Right kidney (tissue), 1 donor: Measurements from ENCODE around the gene CPEB4.

Experiments used
- DNase-seq: peaks from one replicate; pipeline ENCODE4 v3.0.0-alpha.2; 2016

Gene CPEB4

DNA sequence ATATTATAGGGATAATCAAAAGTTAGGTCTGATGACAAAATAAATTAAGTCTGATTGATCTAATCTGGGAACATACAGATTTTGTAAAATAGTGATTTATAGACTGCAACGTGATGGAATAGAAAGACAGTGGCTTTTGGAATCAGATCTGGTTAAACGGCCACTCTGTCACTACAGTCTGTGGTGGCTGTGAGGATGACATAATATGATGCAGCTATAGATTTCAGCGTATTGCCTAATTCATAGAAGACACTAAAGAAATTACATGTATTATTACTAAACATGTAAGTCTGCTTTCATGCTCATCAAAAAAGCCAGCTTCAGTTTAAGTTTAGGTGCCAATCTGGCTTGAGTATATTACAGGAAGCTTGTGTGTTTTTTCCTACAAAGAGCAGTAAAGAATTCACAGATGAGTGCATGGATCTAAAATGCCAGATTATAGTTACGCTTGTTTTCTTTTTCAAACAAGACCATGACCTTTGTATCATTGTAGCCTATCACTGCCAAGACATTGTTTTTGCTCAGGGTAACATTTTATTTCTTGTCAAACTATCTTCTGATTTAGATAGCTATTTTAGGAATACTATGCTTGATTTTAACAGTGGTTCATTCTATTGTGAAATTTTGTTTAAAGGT, 25.7 kb downstream of the CPEB4 start:
- no peak for DNase-seq

DNA sequence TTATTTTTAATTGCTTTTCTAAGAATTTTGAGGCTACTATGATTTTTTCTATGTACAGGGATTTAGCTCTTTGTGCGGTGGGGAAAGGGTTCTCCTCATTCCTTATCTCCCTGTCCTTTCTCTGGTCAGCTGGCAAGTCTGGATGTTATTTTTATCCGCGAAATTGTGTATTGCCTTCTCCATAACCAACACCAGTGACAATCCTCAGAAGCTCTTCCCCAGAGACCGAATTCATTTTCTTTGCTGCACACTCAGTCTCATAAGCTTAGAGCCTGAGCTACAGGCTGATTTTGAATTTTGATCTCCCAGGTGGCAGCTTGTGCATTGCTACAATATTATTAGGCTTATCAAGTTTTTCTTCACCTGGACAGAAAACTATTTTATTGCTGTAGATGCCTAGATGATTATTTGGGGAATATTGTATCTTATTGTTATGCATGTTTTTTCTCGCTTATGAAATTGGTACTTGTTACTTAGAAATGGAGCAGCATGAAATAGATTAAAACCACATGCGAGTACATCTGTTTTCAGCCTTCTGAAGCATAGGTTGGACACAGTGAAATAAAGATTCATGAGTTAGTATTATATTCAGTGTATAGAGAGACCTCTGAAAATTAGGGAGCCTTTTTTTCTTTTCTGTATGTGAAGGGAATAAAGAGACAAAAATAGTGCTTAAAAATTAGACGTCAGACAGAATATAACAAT, 27.3 kb downstream of the CPEB4 start:
- no peak for DNase-seq

DNA sequence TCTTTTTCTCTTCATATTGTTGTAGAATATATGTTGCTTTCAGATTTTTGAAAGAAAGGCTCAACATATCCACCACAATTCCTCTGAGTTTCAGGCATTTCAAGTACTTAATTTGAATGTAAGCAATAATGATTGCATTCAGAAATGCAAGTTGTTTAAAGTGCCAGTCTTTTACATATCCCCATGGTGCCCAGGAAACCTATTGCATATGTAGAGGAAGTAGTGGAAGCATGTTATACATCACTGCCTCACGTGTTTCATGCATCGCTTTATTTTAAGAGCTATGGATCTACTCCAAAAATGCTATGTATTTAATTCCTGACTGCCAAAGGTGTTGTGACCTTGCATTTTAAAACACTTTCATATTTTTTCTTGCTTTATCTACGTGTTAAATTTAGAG, 28.1 kb downstream of the CPEB4 start:
- DNase-seq: no peak

DNA sequence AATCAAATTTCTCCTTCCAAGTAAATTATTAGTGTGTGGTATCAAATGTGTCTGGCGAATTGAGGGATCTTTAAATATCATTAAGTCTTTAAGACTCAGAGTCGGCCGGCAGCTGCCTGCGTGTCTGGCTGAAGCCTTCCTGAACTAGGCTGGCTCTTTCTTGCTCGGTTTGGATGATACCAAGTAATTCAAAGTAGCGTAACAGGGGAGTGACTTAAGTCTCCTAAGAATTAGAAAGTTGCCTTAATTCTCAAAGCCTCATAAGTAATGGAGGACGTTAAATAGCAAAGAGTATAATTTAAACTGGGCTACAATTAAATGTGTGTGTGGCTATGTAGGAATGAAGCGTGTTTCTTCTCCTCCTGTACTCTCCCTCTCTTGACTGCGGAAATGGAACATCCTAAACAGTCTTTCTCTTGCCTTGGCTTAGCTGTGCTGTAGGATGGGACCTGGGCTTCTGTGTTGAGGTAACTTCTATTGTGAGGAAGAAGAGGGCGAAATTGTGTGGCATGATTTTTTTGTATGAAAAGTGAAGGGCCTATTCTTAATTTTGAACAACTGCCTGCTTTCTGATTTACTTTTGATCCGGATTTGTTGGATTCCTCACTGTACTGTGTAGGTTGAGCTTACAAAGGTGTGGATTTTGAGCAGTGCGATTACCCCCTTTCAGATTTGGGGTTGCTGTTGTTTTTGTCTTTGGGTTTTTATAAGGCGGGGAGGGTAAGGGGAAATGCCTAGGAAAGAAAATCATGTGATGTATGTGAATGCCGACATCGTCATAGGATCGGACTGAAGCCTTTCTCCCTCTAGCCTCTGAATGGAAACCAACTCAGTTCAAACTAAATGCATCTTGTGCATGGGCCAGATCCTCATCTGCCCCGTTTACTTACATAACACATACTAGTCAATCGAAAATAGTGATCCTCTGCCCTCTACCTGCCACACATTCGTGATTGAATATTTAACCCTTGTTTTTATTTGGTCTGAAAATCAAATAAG, 29.9 kb downstream of the CPEB4 start:
- peak; percentile 89 for DNase-seq

DNA sequence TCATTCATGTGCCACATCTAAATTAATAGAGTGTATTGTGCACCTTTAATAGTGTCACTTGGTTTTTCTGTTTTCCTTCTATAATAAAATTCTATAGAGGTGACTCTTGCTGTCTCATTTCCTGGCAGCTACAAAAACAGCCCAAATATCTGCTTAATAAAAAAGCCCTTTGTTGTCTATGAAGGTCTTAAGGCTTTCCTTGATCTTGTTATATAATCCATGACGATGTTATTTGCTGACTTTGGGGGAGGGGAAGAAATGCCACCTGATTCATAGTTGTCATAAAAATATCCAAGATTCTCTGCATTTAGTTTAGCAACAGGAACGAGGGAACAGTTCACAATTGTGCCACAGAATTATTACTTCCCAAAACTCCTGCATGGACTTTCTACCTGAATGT, 31.3 kb downstream of the CPEB4 start:
- no peak for DNase-seq

DNA sequence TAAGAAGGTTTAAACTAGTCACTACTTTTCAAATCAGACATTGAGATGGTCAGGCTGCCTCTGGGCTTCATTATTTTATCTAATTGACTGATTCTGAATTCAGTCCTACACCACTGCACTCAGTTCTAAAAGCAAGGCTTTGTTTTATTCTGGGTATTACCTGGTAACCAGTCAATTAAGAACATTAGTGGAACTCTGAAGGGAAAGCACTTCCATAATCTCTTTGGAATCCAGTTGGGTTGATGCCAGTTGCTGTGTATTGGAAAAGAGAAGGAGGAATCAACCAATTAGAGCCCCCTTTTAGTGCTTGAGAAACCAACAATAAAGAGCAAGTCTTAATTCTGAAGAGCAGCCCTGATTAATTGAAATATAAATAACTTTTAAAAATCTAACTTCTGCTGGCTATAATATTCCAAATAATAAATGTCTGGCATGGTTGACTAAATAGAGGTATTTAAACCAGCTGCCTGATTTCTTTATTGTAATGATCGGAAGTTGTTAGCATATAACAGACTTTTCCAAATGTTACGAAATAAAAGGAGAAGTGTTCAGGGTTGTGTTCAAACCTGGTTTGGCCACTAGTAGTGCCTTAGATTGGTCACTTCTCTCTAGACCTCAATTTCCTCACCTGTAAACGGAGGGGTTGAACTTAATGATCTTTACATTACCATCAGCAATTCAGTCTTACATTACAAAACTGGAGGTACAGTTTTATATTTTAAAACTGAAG, 32.0 kb downstream of the CPEB4 start:
- DNase-seq: no peak

DNA sequence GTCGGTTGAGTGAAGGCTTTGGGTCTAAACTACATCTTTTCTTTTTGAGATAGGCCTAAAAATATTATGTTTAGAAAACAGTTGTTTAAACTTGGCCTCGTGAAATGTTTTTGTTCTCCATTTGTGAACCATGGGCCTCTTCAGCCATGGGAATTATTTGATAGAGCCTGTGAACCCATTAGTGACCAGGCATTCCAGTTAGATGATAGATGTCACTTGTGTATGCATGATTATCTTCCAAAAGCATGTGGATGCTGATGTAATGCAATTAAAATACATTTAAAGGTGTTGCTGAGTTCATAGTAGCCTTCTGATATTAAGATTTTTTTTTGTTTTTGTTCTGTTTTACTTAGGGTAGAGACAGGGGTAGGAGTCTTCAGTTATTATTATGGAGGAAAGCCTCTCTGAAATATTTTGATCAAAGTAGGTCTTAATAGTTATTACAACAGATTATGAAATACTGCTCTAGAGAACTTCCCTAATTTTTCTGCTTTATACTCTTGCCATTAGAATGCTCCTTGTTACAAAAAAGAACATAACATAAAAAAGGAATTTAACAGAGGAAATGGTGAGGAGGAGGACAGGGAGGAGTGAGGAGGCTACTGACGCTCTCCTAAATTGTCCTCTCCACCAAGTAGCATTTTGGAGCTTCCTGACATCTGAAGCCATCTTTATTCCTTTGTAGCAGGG, 32.9 kb downstream of the CPEB4 start:
- DNase-seq: no peak

DNA sequence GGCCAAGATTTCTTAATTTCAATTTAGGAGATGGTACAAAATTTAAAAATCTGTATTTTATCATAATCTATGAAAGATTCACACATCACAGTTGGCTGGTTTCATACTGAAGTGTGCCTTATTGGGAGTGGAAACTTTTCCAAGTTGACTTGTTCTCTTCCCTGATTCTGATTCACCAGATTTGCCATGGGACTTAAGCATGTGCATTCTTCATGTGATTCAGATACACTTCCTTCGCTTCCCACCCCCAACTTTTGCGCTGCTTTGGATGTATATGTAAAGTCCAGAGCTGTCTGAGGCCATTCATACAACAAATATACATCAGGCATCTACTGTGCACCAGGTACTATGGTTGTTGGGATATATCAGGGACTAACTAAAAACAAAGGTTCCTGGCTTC, 34.4 kb downstream of the CPEB4 start:
- no peak for DNase-seq

DNA sequence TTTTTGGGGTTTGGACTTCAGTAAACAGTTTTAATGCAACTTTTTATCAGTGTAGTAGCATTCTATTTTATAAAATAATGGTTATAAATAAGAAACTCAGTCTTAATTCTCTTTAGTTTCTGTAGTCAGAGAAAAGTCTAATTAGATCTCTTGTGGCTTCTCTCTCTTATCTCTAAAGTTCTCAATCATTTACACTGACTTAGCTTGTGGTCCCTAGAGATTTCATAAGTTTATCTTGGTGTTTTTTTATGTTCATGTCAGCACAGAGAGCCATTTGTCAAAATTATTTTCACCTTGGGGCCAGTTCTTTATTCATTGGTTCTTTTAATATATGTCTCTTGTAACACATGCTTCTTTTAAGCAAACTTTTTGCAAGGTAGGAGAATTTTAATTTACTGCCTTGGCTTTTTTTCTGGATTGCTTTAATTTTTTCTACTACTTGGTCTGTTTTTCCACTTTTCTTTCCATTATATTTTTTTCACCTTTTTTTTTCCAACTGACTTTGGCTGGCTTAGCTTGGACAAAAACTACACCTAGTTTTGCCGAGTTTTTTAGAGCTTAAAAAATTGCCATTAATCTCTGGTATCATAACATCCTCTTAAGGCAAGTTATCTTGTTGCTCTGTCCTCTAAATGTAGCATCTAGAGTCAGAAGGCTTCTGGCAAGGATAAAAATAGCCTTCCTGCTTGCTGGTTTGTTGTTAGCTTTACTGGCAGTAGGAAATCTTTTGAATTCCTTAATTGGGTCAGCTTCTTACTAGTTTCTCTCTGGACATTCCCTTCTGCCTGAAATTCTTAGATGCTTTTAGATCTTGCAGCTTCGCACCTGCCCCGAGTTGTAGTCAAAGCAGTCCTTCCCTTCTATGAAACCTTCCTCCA, 35.3 kb downstream of the CPEB4 start:
- DNase-seq: no peak

DNA sequence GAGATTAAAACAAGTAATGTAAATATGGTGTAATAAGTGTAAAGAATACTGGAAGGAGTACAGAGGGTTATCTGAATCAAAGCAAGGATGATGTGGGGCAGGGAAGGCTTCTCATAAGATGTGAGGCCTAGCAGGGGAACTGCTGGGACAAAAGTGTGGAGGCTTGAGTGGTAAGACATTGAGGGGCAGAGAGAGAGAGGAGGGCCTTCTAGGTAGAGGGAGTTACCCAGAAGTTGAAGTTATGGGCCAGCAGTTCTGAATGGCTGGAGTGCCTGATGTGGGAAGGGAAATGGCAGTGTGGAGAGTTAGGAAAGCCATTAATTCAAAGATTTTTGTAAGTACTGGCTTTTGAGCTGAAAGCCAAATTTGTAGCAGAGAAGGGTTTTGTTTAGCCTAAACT, 36.8 kb downstream of the CPEB4 start:
- no peak for DNase-seq

DNA sequence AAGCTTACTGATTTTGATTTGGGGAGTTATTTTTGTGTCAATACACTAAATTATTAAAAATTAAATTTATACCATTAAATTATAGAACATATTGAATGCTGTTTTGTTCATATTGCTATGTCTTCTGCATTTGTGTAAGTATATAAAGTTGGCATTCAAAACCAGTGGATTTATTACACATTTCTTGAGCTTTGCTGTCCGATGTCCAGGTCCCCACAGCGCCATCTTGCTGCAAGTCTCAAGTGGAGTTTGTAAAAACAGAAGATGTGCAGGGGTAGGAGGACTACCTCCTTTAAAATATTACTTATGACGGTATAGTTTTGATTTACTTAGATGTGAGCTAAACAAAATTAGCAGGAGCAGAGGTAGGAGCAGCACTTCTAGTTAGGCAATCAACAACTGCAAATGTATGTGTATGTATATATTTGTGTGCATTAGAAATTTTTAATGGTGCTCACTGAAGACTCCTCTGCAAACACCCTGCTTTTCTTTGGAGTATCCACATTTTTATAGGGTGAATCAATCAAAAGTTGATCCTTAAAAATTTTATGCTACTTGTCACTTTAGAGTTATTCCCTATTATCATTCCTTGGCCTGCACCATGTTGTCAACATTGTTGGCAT, 37.4 kb downstream of the CPEB4 start:
- DNase-seq: no peak

DNA sequence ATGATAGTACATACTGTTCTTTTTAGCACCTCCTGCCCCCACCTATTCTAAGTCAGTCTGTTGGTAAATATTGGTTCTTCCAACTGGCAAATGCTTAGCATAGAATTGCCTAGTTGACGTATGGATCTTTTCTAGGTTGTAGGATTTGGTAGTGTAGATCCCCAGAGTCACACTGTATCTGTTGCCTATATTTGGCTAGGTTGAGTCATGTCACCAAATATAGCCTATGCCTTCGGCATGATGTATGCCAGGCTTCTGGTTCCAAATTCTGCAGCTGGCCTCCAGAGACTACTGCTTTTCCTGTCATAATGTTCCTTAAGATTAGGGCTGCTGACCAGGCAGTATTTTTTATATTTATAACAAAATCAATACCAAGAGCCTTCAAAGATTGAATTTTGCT, 38.2 kb downstream of the CPEB4 start:
- no peak for DNase-seq

DNA sequence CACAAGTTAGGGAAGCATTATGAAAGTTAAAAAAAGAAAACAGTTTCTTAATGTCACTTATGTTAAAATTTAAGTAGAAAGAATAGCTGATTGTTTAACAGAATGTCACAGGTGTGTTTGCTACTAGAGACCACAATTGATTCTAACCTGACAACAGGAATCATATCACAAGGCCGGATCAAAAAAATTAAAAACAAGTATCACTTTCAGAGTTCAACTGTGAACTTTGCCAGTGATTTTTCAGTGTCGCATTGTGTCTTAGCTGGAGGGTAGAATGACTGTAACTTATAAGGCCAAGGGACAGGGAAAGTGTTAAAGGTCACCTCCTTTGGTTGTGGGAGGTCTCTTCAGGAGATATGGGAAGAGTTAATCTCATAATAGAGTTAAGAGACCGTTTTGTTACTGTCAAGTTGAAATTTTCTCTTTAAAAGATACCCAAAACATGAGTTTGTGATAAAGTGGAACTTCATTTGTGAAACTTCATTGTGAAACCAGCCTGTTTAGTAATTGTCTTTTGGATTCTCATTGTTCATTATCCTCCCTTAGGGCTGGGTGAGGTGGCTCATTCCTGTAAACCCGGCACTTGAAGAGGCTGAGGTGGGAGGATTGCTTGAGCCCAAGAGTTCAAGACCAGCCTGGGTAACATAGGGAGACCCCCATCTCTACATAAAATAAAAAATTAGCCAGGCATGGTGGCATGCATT, 40.9 kb downstream of the CPEB4 start:
- DNase-seq: no peak

DNA sequence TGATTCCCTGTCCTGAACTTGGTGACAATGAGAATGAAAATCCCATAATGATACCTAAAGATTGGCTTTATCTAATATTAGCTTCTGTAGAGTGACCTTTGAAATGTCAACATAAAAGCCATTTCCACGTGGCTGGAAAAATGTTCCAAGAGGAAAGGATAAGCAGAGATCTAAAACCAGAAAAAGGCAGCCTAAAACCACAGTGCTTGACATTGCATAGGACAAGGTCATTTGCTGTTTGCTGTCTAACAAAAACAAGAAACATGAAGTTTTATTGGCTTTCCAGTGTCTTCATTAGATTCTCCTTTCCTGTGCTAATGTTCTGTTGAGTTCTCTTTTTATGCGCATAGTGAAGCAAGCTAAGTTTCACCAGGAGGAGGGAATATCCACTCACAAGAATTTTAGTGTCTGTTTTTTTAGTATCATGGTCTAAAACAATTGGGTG, 44.6 kb downstream of the CPEB4 start:
- DNase-seq: no peak

DNA sequence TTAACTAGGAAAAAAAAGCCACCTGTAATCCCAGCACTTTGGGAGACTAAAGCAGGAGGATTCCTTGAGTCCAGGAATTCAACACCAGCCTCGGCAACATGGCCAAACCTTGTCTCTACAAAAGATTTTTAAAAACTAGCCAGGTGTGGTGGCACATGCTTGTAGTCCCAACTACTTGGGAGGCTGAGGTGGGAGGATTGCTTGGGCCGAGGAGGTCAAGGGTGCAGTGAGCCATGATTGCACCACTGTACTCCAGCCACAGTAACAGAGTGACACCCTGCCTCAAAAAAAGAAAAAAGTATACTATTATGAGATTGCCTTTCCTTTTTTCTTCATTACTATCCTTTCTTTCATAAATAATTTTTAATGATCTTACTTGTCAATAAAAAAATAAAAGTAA, 45.8 kb downstream of the CPEB4 start:
- no peak for DNase-seq

DNA sequence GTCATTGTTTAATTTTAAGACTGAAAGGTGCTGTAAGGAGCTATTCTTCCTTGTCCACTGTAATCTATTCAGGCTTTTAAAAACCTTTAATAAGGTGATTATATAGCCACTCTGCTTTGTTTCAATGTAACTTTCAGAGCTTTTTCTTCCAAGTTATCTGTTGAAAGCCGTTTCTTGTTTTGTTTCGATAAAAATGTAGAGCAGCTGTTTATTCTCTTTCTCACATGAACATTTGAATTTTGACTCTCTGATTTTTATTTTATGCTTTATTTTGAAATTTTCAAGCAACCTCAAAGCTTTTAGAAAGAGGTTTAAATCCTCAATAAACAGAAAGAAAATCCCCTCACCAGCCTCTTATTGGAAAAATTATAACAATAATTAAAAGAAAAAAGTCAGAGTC, 47.2 kb downstream of the CPEB4 start:
- DNase-seq: no peak

DNA sequence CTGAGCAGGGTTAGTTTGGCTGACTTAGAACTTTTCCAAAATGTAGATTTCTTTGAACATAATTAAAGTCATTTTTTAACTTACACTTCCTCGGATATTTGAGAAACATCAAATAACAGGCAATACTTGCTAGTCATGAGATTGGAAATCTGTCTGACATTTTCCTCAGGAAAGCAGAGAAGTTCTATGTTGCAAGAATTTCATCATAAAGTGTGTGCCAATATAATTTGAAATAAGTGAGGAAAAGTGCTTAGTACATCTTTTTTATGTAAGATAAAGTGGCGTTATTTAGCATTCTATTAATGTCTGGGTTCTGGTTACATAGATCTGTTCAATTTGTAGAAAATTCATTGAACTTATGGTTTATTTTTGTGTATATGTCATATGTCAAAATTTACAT, 52.1 kb downstream of the CPEB4 start:
- DNase-seq: no peak

DNA sequence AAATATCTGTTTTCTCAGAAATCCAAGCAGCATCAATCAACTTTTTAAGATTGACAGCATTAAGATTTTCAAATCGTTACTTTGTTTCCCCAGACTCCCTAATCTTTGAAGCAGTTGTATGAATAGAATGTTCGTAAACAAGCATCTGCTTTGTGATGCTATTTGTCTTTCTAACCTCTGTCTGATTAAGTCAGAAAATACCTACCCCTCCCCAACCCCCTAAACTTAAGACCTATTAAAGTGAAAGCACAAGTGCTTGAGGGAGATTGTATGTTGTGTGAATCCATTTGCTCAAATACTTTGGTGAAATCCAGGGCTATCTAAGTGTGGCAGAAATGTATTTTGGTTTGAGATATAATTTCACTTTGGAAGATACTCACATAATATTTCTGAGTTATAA, 53.0 kb downstream of the CPEB4 start:
- DNase-seq: no peak

DNA sequence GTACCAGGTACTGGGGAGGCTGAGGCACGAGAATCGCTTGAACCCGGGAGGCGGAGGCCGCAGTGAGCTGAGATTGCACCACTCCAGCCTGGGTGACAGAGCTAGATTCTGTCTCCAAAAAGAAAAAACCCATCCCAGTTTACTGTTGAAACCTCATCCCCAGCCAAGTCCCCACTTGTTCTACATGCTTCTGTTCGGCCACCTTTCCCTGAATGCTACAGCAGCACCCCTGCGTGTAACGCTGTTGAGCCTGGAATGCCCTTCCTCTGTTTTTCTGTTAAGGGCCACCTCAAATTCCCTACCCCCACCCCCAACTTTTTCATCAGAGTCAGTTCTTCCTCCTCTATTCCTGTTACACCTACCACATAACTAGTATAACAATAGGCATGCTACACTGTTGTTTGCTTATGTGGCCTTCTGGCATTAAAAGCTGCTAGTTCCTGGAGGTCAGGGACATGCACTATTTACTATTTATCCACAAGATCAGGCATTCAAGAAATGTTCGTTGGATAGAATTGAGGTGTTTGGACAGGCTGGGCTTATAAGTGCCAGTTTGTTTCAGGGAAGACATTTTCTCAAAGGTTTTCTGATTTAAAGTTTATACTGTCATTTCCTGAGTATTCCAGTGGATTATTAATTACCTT, 53.7 kb downstream of the CPEB4 start:
- DNase-seq: no peak
